Measurements from ENCODE around the gene RIMBP2. TPM values are rescaled to one million over a fixed set of nuclear protein-coding genes. Genes with fewer than 3 reads are reported as not detected.

Gene RIMBP2
- total and polyA plus RNA-seq, 9 of the 15 experiments (the other 6 are each of a cell fraction or from before 2014, with no cell fraction given): not detected

GRCh38 chr12:130557886-130558765, 158.0 kb downstream of the RIMBP2 start:
- BruUV-seq (replicated peaks): no TSS peak
- FAIRE-seq (no peak), ATAC-seq (no peak), DNase-seq (ENCODE audit: extremely low read depth in 1 of 4, low spot score in 3 of 4) (no peak)
- intact Hi-C loops (cut with micrococcal nuclease): no loop called here
- whole genome bisulfite sequencing (ENCODE audit: insufficient coverage, low coverage, missing lambda C conversion rate): 0% methylated on average over 16 of the region's 16 CpGs
- Histone ChIP-seq H4K20me1 (replicated peaks; ENCODE audit: control insufficient read depth, insufficient read depth, low read length) (no peaks in the 10 kb centered on the region), H3K9ac (ENCODE audit: insufficient read depth in 1 of 2, low read depth in 2 of 2, low read length in 2 of 2) (no peak overlapping the region), H3K9me1 (ENCODE audit: control insufficient read depth, insufficient read depth, low read length) (no peaks in the 10 kb centered on the region), H3K27ac (ENCODE audit: extremely low read depth, low read depth, low read length) (no peak overlapping the region), H2AFZ (ENCODE audit: low read depth, low read length) (no peak overlapping the region), H3K4me2 (ENCODE audit: insufficient read depth, low read length) (no peak overlapping the region), H3K4me1 (replicated peaks in 1 of 2; ENCODE audit: control insufficient read depth in 2 of 2, insufficient read depth in 2 of 2, low read length in 2 of 2) (no peaks in the 10 kb centered on the region), H3K9me3 (replicated peaks; ENCODE audit: control insufficient read depth, insufficient read depth, low read depth, low read length) (no peaks in the 10 kb centered on the region), H3K4me3 (no peak overlapping the region), H3K36me3 (ENCODE audit: control insufficient read depth, insufficient read depth, low read length) (no peaks in the 10 kb centered on the region), H3K27me3 (ENCODE audit: control insufficient read depth in 2 of 2, insufficient read depth in 2 of 2, low read length in 2 of 2) (peaks cover 3 to 35% of the 10 kb centered on the region in 2 experiments; a peak in 4 of 5 replicates), H3K79me2 (ENCODE audit: control insufficient read depth, insufficient read depth, low read length) (no peaks in the 10 kb centered on the region)
- in situ Hi-C loops (cut with MboI): no loop called here
- CTCF ChIA-PET (ENCODE audit: low intra/inter-chr PET ratio): no interaction called here
- POLR2A ChIA-PET: no interaction called here
- TF ChIP-seq BCOR (IDR thresholded peaks at IDR 0.05) (no peak), GATA2 (CRISPR knock-in tag; IDR thresholded peaks at IDR 0.05) (no peak), SMARCA5 (IDR thresholded peaks at IDR 0.05) (no peak), KHSRP (IDR thresholded peaks at IDR 0.05) (no peak), TAF1 (IDR thresholded peaks at IDR 0.05; ENCODE audit: control insufficient read depth, extremely low read depth, insufficient read depth, low read length, severe bottlenecking) (no peak), ZNF507 (tag; conservative IDR thresholded peaks at IDR 0.05) (no peak), ZNF589 (CRISPR knock-in tag; IDR thresholded peaks at IDR 0.05; ENCODE audit: low read depth) (no peak), GABPB1 (CRISPR knock-in tag; IDR thresholded peaks at IDR 0.05) (no peak), RB1 (IDR thresholded peaks at IDR 0.05; ENCODE audit: low read depth) (no peak), ZNF75A (CRISPR knock-in tag; IDR thresholded peaks at IDR 0.05) (no peak), RFX7 (CRISPR knock-in tag; IDR thresholded peaks at IDR 0.05) (no peak), PCBP2 (IDR thresholded peaks at IDR 0.05; ENCODE audit: low read depth, low read length, poor library complexity, severe bottlenecking) (no peak), ZNF347 (CRISPR knock-in tag; IDR thresholded peaks at IDR 0.05; ENCODE audit: low read depth) (no peak)
- TF ChIP-seq, protein P1, sequence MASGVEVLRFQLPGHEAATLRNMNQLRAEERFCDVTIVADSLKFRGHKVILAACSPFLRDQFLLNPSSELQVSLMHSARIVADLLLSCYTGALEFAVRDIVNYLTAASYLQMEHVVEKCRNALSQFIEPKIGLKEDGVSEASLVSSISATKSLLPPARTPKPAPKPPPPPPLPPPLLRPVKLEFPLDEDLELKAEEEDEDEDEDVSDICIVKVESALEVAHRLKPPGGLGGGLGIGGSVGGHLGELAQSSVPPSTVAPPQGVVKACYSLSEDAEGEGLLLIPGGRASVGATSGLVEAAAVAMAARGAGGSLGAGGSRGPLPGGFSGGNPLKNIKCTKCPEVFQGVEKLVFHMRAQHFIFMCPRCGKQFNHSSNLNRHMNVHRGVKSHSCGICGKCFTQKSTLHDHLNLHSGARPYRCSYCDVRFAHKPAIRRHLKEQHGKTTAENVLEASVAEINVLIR (CRISPR knock-in tag; IDR thresholded peaks at IDR 0.05): no peak
- TF ChIP-seq, protein P2, sequence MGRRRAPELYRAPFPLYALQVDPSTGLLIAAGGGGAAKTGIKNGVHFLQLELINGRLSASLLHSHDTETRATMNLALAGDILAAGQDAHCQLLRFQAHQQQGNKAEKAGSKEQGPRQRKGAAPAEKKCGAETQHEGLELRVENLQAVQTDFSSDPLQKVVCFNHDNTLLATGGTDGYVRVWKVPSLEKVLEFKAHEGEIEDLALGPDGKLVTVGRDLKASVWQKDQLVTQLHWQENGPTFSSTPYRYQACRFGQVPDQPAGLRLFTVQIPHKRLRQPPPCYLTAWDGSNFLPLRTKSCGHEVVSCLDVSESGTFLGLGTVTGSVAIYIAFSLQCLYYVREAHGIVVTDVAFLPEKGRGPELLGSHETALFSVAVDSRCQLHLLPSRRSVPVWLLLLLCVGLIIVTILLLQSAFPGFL (CRISPR knock-in tag; IDR thresholded peaks at IDR 0.05): no peak
- TF ChIP-seq, protein P3, sequence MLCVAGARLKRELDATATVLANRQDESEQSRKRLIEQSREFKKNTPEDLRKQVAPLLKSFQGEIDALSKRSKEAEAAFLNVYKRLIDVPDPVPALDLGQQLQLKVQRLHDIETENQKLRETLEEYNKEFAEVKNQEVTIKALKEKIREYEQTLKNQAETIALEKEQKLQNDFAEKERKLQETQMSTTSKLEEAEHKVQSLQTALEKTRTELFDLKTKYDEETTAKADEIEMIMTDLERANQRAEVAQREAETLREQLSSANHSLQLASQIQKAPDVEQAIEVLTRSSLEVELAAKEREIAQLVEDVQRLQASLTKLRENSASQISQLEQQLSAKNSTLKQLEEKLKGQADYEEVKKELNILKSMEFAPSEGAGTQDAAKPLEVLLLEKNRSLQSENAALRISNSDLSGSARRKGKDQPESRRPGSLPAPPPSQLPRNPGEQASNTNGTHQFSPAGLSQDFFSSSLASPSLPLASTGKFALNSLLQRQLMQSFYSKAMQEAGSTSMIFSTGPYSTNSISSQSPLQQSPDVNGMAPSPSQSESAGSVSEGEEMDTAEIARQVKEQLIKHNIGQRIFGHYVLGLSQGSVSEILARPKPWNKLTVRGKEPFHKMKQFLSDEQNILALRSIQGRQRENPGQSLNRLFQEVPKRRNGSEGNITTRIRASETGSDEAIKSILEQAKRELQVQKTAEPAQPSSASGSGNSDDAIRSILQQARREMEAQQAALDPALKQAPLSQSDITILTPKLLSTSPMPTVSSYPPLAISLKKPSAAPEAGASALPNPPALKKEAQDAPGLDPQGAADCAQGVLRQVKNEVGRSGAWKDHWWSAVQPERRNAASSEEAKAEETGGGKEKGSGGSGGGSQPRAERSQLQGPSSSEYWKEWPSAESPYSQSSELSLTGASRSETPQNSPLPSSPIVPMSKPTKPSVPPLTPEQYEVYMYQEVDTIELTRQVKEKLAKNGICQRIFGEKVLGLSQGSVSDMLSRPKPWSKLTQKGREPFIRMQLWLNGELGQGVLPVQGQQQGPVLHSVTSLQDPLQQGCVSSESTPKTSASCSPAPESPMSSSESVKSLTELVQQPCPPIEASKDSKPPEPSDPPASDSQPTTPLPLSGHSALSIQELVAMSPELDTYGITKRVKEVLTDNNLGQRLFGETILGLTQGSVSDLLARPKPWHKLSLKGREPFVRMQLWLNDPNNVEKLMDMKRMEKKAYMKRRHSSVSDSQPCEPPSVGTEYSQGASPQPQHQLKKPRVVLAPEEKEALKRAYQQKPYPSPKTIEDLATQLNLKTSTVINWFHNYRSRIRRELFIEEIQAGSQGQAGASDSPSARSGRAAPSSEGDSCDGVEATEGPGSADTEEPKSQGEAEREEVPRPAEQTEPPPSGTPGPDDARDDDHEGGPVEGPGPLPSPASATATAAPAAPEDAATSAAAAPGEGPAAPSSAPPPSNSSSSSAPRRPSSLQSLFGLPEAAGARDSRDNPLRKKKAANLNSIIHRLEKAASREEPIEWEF (CRISPR knock-in tag; IDR thresholded peaks at IDR 0.05): no peak

Measured in K562 (cell line).